ENCODE results near the gene PLCB1. TPM values are rescaled to one million over a fixed set of nuclear protein-coding genes. Genes with fewer than 3 reads are reported as not detected.

The PLCB1 gene
- total RNA-seq, 1 experiment from 2014 or later, result 6.0 TPM

DNA sequence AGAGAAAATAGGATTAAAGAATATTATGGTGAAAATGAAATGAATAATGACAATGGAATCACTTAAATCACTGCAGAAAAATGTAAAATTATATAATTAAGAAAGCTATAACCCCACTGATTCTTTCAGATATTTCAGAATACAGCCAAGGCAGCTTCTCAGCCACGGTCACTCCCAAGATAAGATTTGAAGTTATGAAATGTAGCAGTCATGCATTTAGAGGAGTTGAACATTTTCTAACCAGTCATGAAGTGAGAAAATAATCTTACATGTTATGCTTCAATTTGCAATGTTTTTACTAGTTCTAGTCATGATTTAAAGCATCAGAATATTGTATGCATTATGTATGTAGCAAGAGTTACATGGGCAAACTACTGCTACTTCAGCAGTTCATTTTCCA lies 13.3 kb upstream of the PLCB1 start:
- intact Hi-C loops (cut with micrococcal nuclease; ENCODE audit: unreplicated experiment), result no loop called here
- DNase-seq, result no peak
- no TSS peak for BruUV-seq (replicated peaks)

DNA sequence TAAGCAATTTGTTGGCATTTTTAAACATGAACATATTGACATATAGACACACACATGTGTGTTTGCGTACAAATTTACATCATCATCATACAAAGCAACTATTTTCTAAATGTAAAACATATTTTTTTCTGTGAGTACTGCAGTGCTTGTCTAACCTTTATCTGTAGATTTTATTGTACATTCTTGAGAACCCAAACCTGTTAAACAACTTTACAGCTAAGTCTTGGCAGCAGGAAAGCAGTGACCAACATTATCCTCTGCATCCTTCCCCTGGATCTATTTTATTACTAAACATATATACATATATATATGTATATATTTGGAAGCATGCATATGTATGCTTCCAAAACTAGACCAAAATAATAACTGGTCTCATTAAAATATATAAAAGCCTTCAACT lies 10.4 kb upstream of the PLCB1 start:
- no TSS peak for BruUV-seq (replicated peaks)
- CTCF ChIA-PET, result no interaction called here
- intact Hi-C loops (cut with micrococcal nuclease; ENCODE audit: unreplicated experiment), result loop anchor here (10.0 kb wide), 1 partner anchor 77 kb away; no protein-coding TSS in a partner anchor

More for the DNA sequence above, 13.3 kb upstream of the PLCB1 start:
- H3K9me3 Mint-ChIP-seq (ENCODE audit: low read depth, unreplicated experiment), result no peaks in the 10 kb centered on the region
- no peak overlapping the region for H3K4me3 Mint-ChIP-seq (ENCODE audit: low read depth, unreplicated experiment)
- H3K36me3 Mint-ChIP-seq (ENCODE audit: insufficient read depth, unreplicated experiment), result no peaks in the 10 kb centered on the region
- H3K27me3 Mint-ChIP-seq (ENCODE audit: unreplicated experiment), result no peaks in the 10 kb centered on the region
- TF ChIP-seq, protein P1, sequence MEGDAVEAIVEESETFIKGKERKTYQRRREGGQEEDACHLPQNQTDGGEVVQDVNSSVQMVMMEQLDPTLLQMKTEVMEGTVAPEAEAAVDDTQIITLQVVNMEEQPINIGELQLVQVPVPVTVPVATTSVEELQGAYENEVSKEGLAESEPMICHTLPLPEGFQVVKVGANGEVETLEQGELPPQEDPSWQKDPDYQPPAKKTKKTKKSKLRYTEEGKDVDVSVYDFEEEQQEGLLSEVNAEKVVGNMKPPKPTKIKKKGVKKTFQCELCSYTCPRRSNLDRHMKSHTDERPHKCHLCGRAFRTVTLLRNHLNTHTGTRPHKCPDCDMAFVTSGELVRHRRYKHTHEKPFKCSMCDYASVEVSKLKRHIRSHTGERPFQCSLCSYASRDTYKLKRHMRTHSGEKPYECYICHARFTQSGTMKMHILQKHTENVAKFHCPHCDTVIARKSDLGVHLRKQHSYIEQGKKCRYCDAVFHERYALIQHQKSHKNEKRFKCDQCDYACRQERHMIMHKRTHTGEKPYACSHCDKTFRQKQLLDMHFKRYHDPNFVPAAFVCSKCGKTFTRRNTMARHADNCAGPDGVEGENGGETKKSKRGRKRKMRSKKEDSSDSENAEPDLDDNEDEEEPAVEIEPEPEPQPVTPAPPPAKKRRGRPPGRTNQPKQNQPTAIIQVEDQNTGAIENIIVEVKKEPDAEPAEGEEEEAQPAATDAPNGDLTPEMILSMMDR (IDR thresholded peaks at IDR 0.05; ENCODE audit: unreplicated experiment), result no peak
- no peaks in the 10 kb centered on the region for H3K4me1 Mint-ChIP-seq (ENCODE audit: low read depth, unreplicated experiment)
- no peak overlapping the region for H3K27ac Mint-ChIP-seq (ENCODE audit: unreplicated experiment)
- CTCF ChIA-PET, result no interaction called here

DNA sequence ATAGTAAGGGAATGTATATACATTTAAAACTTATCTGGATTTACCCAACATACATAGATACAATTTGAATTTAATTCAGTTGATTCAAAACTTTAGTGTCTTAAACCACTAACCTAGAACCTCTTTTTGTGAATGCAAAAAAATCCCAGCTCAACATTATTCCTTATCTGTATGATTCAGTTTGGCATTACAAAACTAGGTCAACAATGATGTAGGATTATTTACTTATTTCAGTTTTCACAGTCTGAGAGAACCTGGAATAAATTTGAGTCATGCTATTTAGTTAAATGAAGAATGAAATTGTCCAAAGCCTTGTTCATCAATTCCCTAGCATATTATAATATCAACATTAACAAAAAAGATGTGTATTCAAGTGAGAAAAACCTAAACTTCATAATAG lies 7.4 kb upstream of the PLCB1 start:
- TF ChIP-seq, protein P1 (IDR thresholded peaks at IDR 0.05; ENCODE audit: unreplicated experiment), result no peak
- no TSS peak for BruUV-seq (replicated peaks)
- H3K9me3 Mint-ChIP-seq (ENCODE audit: low read depth, unreplicated experiment), result no peaks in the 10 kb centered on the region
- intact Hi-C loops (cut with micrococcal nuclease; ENCODE audit: unreplicated experiment), result loop anchor here (10.0 kb wide), 1 partner anchor 80 kb away; no protein-coding TSS in a partner anchor
- H3K36me3 Mint-ChIP-seq (ENCODE audit: insufficient read depth, unreplicated experiment), result no peaks in the 10 kb centered on the region
- CTCF ChIA-PET, result no interaction called here
- H3K4me1 Mint-ChIP-seq (ENCODE audit: low read depth, unreplicated experiment), result no peaks in the 10 kb centered on the region
- H3K27ac Mint-ChIP-seq (ENCODE audit: unreplicated experiment), result no peak overlapping the region
- DNase-seq, result no peak
- H3K4me3 Mint-ChIP-seq (ENCODE audit: low read depth, unreplicated experiment), result no peak overlapping the region
- H3K27me3 Mint-ChIP-seq (ENCODE audit: unreplicated experiment), result peaks cover 4% of the 10 kb centered on the region

More for the DNA sequence above, 10.4 kb upstream of the PLCB1 start:
- Mint-ChIP-seq H3K4me1 (ENCODE audit: low read depth, unreplicated experiment) (no peaks in the 10 kb centered on the region), H3K9me3 (ENCODE audit: low read depth, unreplicated experiment) (no peaks in the 10 kb centered on the region), H3K27me3 (ENCODE audit: unreplicated experiment) (no peaks in the 10 kb centered on the region), H3K36me3 (ENCODE audit: insufficient read depth, unreplicated experiment) (no peaks in the 10 kb centered on the region), H3K27ac (ENCODE audit: unreplicated experiment) (no peak overlapping the region), H3K4me3 (ENCODE audit: low read depth, unreplicated experiment) (no peak overlapping the region)
- TF ChIP-seq, protein P1 (IDR thresholded peaks at IDR 0.05; ENCODE audit: unreplicated experiment), result no peak
- no peak for DNase-seq

DNA sequence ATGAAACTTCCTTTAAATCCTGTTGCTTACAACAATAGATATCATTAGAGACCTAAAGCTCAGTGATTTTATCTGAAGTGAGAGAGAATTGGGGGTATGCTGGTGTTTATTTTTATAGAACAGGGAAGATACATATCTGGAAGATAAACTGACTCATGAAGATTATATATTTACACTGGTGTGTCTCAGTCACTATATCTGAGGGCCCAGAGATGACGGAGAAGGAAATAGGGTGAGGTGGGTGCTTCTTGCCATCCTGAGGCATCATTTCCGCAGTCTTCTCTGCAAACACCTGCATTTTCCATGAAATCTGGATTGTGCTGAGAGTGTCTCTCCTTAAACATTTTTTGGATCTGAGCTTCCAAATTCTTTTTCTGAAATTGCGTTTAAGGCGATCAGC lies 5.9 kb upstream of the PLCB1 start:
- no peak for DNase-seq
- no peaks in the 10 kb centered on the region for H3K4me1 Mint-ChIP-seq (ENCODE audit: low read depth, unreplicated experiment)
- H3K27ac Mint-ChIP-seq (ENCODE audit: unreplicated experiment), result no peak overlapping the region
- no peaks in the 10 kb centered on the region for H3K9me3 Mint-ChIP-seq (ENCODE audit: low read depth, unreplicated experiment)
- CTCF ChIA-PET, result interaction anchor here (1.1 kb wide), 1 partner anchor 137 kb away, joined by 3 read pairs; no protein-coding TSS in a partner anchor
- BruUV-seq (replicated peaks), result no TSS peak
- TF ChIP-seq, protein P1 (IDR thresholded peaks at IDR 0.05; ENCODE audit: unreplicated experiment), result no peak
- intact Hi-C loops (cut with micrococcal nuclease; ENCODE audit: unreplicated experiment), result loop anchor here (10.0 kb wide), 1 partner anchor 81 kb away; no protein-coding TSS in a partner anchor
- H3K36me3 Mint-ChIP-seq (ENCODE audit: insufficient read depth, unreplicated experiment), result no peaks in the 10 kb centered on the region
- H3K27me3 Mint-ChIP-seq (ENCODE audit: unreplicated experiment), result peaks cover 20% of the 10 kb centered on the region
- H3K4me3 Mint-ChIP-seq (ENCODE audit: low read depth, unreplicated experiment), result no peak overlapping the region

Data from Calu3 (cell line).